Left ventricle myocardium inferior (tissue), 1 donor: ENCODE data around the gene LTBP1. TPM values are rescaled to one million over a fixed set of nuclear protein-coding genes. Genes with fewer than 3 reads are reported as not detected.

Experiments
- DNase-seq: peaks from one replicate; pipeline ENCODE4 v3.0.0-alpha.2; 2020
- H3K27ac ChIP-seq: fragments of 200-600 bp; replicated peaks from 2 replicates; pipeline ENCODE4 v1.8.0; 2021
- H3K27me3 ChIP-seq: fragments of 200-600 bp; 2 replicates; pipeline ENCODE4 v1.8.0; 2021; ENCODE audit warnings: low read depth
- H3K36me3 ChIP-seq: fragments of 200-600 bp; 2 replicates; pipeline ENCODE4 v1.8.0; 2021
- H3K4me1 ChIP-seq: fragments of 200-600 bp; 2 replicates; pipeline ENCODE4 v1.8.0; 2021
- H3K4me3 ChIP-seq: fragments of 200-600 bp; 2 replicates; pipeline ENCODE4 v1.8.0; 2021; ENCODE audit warnings: mild to moderate bottlenecking, moderate library complexity
- H3K9me3 ChIP-seq: fragments of 200-600 bp; replicated peaks from 2 replicates; pipeline ENCODE4 v1.8.0; 2021
- CTCF ChIP-seq: fragments of 200-600 bp; IDR thresholded peaks from 2 replicates; pipeline ENCODE4 v1.8.0; 2021; ENCODE audit warnings: antibody characterized with exemption, mild to moderate bottlenecking, borderline replicate concordance
- intact Hi-C: fragments of 100-400 bp; cut with micrococcal nuclease; formaldehyde crosslinking; loops from one replicate; pipeline ENCODE4 v1.11.0; 2022
- total RNA-seq: library from RNA; stranded (reverse); fragmentation: NEBNext Ultra II Directional; extraction: Animal tissue kit (Norgen Biotek cat#: 25700); gene quantifications from one replicate; pipeline ENCODE4 v1.2.1, GENCODE V29; 2021
- donor health status: DM: no; HTN: yes; CAD: no; lungs with severe emphysema.

Gene LTBP1
- total RNA-seq, 1 donor from 2014 or later = 88.9 TPM

- intact Hi-C loops = no loop called here
- Histone ChIP-seq H3K27ac (peak overlapping the region; percentile 85), H3K4me3 (peak overlapping the region; percentile 49)
These were observed 112.9 kb downstream of the LTBP1 start for GRCh38 chr2:33059471-33060156.

GRCh38 chr2:33060405-33060804, 113.7 kb downstream of the LTBP1 start:
- intact Hi-C loops = no loop called here
- Histone ChIP-seq H3K4me3 (peak overlapping the region; percentile 49), H3K36me3 (no peaks in the 10 kb centered on the region), H3K4me1 (peaks cover 19% of the 10 kb centered on the region), H3K27ac (peak overlapping the region; percentile 85), H3K27me3 (no peaks in the 10 kb centered on the region), H3K9me3 (peaks cover 10% of the 10 kb centered on the region)
- no peak for DNase-seq
- TF ChIP-seq CTCF = no peak

More at GRCh38 chr2:33059471-33060156, 112.9 kb downstream of the LTBP1 start:
- no peak for TF ChIP-seq CTCF
- Histone ChIP-seq H3K9me3 (peaks cover 10% of the 10 kb centered on the region), H3K36me3 (no peaks in the 10 kb centered on the region), H3K4me1 (peaks cover 19% of the 10 kb centered on the region), H3K27me3 (no peaks in the 10 kb centered on the region)
- DNase-seq = no peak

GRCh38 chr2:33062665-33063250, 116.0 kb downstream of the LTBP1 start:
- no peaks in the 10 kb centered on the region for H3K27me3 ChIP-seq
- DNase-seq = no peak
- peaks cover 19% of the 10 kb centered on the region for H3K4me1 ChIP-seq
- intact Hi-C loops = no loop called here
- no peak overlapping the region for H3K27ac ChIP-seq
- H3K9me3 ChIP-seq = peaks cover 10% of the 10 kb centered on the region
- TF ChIP-seq CTCF = no peak
- H3K36me3 ChIP-seq = no peaks in the 10 kb centered on the region
- no peak overlapping the region for H3K4me3 ChIP-seq

GRCh38 chr2:33064349-33064801, 117.6 kb downstream of the LTBP1 start:
- Histone ChIP-seq H3K27me3 (no peaks in the 10 kb centered on the region), H3K27ac (no peak overlapping the region), H3K4me1 (peaks cover 15% of the 10 kb centered on the region), H3K9me3 (peaks cover 10% of the 10 kb centered on the region), H3K36me3 (no peaks in the 10 kb centered on the region), H3K4me3 (no peak overlapping the region)
- intact Hi-C loops = no loop called here
- no peak for TF ChIP-seq CTCF
- no peak for DNase-seq

GRCh38 chr2:33067598-33067997, 120.8 kb downstream of the LTBP1 start:
- Histone ChIP-seq H3K36me3 (no peaks in the 10 kb centered on the region), H3K9me3 (peaks cover 10% of the 10 kb centered on the region), H3K4me1 (peaks cover 34% of the 10 kb centered on the region), H3K27me3 (no peaks in the 10 kb centered on the region), H3K4me3 (no peak overlapping the region), H3K27ac (no peak overlapping the region)
- no peak for TF ChIP-seq CTCF
- intact Hi-C loops = no loop called here
- no peak for DNase-seq
